Astrocyte (in vitro differentiated cells and primary cell): Measurements from ENCODE around the gene FOXK2.

Experiments
- CTCF ChIP-seq: IDR thresholded peaks from 2 replicates; pipeline ENCODE4 v1.5.1; 2011; ENCODE audit warnings: low read depth, mild to moderate bottlenecking, inconsistent platforms, low read length, moderate library complexity; ENCODE audit not compliant: insufficient read depth
- EZH2 ChIP-seq: IDR thresholded peaks from 2 replicates; pipeline ENCODE4 v1.6.1; 2012; ENCODE audit warnings: mild to moderate bottlenecking, low read length, inconsistent platforms; ENCODE audit not compliant: insufficient read depth

GRCh38 chr17:82479602-82480001, 39.9 kb upstream of the FOXK2 start:
- TF ChIP-seq CTCF (no peak), EZH2 (no peak)
